HG03060 (cell line): Measurements from ENCODE around the gene INPP4B.

Source experiments
- ATAC-seq: cut with Tn5 transposase; IDR thresholded peaks from one replicate; pipeline ENCODE4 v1.9.1; 2021; ENCODE audit warnings: low read depth, moderate number of reproducible peaks; ENCODE audit not compliant: unreplicated experiment

The INPP4B gene

DNA sequence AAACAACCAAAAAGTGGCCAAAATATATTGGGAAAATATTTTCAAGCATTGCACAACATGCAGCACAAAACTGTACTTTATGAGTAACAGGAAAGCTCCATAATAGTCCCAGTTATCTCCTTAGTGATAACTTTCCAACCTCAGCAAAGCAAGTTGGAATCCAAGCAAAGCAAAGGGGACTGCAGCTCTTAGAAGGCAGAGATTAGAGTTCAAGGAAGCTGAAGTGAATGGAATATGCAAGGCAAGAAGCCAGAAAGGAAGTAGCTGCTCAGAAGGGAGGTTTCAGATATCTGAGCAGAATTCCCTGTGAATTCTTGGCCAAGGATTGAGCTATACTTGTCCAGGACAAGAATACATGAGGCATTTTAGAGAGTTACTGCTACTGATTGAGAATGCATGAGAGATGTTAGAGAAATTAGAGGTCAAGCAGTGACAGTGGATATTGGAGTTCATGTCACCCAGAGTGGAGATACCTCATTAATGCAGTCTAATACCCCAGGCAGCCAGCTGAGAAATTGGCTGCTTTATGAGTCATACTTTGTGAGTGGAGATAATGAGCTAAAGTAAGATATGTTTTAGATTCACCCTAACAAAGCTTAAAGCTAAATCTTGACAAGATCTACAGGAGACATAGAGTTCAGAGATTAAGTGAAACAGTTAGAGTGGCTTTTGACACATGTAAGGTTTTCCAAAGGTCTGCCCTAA, 102.8 kb downstream of the INPP4B start:
- ATAC-seq, result no peak

DNA sequence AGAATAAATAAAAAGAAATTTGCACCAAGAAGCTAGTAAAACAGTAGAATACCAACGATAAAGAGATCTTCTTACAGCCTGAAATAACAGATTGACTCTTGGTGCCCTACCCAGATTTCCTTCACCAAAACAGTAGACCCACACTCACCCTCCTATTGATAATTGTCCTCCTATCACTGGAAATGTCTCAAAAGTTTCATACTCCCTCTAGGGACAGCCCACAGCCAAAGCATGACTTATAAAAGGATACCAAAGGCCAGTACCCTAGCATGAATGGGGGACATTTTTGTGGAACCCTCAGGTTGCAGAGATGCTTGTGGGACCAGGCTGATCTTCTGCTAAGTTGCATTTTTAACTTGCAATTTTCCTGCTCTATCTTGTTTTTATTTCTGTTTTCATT, 104.1 kb downstream of the INPP4B start:
- ATAC-seq, result no peak

DNA sequence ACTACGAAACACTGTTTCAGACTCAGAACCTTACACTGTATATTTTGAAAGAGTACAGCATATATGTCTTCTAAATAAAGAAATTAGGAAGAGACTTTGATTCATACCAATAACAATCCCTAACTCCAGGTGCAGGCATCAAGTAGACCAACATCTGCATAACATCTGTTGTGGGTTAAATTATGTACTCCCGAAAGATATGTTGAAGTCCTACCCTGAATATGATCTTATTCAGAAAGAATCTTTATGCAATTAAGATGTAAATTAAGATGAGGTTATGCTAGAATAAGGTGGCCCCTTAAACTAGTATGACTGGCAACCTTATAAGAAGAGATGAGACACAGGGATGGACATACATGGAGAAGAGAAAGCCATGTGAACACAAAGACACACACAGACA, 117.9 kb downstream of the INPP4B start:
- no peak for ATAC-seq

DNA sequence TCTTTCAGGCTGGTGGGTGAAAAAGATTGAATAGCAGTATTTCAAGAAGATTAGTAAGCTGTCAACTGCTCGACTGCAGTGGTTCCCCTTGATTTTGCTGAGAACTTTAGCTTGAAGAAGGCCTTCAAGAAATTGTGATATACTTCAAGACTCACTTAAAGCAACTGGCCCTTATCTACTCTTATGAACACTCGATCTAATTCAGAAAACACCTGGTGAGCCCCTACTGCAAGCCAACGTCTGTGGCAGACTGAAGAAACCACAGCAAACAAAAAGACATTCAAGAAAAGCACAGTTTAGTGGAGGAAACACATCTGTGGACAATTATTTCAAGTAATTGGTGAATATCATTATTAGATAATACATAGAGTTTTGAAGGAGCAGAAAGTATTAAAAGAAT, 119.0 kb downstream of the INPP4B start:
- ATAC-seq, result no peak

DNA sequence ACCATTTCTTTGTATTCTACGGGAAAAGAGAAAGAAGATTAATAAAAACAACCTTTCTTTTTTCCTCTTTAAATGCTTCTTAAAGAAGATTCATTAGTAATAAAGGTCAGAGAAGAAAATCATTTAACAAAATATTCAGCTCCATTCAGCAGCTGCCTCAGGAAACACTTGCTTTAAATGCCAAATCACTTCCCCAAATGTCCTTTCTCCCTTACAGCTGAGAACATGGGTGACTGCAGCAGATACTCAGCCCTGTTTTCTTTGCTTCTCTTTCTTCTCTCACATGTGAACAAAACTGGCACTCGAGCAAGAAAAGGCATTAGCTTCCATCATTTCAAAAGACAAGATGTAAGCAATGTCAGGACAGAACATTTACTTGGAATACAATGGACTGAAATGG, 120.2 kb downstream of the INPP4B start:
- ATAC-seq, result no peak

DNA sequence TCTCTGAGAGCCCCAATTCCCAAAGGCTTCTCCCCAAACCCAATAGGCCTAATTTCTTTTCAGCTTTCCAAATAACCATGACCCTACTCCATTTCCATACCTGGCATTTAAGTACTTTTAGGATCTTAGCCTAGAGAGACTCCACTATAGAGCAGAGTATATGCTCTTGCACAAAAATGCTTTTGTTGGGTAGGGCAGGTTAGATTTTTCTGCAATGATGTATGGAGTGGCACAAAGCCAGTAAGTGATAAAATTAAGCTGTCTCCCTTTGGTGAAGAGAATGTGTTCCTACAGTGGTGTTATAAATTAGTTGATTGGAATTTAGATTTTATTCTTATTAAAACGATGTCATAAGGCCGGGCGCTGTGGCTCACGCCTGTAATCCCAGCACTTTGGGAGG, 124.9 kb downstream of the INPP4B start:
- ATAC-seq, result no peak

DNA sequence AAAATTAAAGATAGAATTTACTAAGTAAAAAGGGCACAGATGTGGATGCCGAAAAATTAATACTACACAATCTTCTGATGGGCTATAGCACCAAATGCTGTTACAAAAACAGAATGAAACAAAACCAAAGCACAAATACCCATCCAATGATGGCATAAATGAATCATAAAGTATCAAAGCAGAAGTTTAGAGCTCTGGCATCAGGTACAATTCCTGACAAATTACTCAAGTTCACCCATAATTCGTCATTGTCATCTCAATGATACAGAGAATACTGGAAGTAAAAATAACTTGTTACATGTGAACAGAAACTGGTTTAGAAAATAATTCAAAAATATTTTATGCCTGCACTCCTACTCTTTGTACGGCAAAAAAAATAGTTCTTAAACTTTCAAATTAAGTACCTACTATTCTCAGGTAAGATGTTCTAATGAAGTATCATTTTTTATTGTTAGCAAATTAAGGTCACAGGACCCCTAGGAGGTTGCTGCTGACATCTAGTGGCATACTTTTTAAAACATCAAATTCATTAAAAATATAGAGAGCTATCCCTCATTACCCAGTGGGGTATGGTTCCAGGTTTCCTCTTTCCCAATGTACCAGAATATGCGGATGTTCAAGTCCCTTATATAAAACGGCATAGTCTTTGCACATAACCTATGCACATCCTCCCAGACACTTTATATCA, 126.1 kb downstream of the INPP4B start:
- ATAC-seq, result no peak

DNA sequence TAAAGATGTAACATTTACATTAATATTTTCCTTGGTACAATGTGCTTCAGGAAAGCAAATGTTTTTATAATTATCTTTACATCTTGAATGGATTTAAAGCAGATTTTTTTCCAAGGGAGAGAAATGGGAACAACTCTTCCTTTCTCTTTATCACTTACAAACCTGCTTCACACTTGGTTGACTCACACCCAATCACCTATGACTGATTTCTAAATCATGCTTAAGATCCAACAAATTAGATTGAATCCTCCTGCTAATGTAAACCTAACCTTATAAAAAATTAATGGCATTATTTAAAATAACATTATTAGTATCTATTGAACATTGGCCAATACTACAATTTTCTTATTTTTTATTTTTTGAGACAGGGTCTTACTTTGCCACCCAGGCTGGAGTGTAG, 127.1 kb downstream of the INPP4B start:
- no peak for ATAC-seq

DNA sequence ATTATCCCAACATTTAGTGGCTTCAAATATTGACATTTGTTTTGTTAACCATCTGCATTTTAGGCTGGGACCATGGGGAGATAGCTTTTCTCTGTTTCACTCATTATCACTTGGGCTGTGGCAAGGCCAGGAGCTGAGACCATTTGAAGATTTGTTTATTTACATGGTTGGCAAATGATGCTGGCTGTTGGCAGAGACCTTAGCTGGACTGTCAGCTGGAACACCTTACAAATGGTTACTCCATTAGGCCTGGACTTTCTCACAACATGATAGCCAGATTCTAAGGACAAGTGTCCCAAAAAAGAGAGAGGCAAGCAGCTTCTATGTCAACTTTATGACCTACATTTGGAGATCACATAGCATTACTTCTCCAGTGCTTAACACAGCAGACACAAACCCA, 130.4 kb downstream of the INPP4B start:
- no peak for ATAC-seq

DNA sequence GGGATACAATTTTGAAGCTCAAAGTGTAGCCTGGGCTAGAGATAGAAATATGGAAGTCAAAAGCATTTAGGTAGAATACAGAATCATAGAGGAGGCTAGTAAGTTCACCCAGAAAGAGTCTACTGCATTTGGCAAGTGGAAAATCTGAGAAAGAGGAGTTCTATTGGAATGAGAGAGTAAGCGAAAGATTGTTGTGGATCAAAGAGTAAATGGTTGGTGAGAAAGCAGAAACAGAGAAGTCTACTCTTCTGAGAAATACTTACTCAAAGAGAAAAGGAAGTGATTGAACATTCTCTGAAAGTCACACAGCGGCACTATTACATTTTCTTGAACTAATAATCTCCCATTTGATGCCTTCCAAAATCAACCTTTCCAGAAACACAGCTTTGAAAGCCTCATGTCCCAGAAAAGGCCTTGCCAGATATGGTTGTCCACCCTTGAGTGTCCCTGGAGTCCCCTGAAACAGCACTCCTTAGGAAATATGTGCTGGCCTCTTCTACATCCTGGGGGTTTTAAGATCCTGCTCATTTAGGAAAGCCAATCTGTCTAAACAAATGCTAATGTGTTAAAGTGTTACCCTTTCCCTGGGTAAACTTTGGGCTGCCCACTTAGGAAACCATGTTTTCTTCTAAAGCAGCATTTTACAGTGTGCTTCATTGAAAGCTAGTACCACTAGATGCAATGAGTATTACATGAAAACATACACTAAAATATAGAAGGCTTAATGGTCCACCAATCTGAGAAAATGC, 132.6 kb downstream of the INPP4B start:
- no peak for ATAC-seq

DNA sequence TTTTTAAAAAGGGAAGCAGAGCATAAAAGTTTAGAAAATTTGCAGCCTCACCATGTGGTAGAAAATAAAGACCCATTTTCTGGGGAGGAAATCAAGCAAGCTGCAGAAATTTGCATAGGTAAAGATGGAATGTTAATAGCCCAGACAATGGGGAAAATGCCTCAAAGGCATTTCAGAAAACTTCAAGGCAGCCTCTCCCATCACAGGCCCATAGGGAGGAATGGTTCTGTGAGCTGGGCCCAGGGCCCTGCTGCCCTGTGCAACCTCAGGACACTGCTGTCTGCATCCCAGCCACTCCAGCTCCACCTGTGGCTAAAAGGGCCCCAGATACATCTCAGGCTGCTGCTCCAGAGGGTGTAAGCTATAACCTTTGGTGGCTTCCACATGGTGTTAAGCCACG, 137.9 kb downstream of the INPP4B start:
- ATAC-seq, result no peak

DNA sequence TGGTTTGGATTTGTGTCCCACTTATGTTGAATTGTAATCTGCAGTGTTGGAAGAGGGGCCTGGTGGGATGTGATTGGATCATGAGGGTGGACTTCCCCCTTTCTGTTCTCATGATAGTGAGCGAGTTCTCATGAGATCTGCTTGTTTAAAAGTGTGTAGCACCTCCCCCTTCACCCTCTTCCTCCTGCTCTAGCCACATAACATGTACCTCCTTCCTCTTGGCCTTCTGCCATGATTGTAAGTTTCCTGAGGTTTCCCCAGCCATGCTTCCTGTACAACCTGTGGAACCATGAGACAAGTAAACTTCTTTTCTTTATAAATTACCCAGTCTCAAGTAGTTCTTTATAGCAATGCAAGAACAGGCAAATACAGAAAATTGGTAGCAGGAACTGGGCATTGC, 138.7 kb downstream of the INPP4B start:
- no peak for ATAC-seq

DNA sequence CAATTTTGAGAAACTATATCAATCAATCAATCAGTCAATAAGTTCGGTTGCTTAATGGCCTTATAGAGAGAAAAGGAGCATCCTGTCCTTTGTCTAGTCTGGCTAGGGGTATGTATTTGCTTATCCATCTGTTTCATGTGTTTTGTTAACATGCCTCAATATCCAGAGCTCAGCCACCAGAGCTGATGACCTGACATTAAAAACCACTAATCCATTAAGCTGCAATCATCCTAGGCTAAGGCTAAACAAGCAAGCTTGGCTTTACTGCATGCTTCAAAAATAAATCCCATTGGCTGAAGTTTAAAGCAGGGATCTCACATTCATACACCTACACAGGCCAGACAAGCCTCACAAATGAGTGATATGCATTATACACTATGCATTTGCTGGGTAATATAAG, 139.7 kb downstream of the INPP4B start:
- ATAC-seq, result no peak

DNA sequence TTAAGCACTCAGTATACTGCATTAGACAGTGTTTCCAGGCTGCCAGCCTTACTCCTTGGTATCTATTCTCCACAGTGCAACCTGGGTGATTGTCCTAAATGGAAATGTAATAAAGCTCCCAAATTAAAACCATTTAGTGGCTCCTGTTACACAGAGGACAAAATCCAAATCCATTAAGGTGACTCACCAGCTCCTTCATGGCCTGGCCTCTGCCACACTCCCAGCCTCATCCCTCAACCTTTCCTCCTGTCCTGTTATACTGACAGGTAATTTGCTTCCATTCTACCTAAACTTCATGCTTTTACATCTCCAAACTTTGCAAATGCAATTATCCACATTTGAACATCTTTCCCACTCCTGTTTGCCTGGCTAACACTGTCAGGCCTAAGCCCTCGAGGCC, 140.3 kb downstream of the INPP4B start:
- no peak for ATAC-seq

DNA sequence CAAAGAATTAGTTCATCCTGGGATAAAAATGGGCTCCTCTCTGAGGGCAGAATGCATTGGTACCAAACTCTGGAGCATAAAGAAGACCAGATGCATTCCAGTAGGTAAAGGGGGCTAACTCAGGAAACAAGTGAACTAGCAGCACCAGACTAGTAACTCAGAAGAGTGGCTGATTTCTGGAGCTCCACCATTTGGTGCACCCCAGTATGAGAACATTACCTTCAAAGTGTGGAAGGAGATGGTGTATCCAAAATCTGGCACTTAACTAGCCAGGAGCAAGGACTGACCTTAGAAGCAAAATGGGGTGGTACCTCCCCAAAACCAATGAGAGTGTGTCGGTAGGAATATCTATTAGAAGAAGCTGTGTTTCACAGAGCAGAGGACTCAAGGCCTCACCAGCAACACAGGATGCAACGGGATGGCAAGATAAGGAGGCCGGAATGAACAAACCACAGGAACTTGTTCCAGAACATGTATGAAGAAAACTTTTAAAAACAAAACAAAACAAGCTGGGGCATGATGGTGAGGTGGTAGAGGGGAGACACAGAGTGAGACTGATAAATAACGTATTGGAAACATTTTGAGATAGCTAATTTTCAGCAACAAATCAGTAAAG, 142.3 kb downstream of the INPP4B start:
- ATAC-seq, result no peak

DNA sequence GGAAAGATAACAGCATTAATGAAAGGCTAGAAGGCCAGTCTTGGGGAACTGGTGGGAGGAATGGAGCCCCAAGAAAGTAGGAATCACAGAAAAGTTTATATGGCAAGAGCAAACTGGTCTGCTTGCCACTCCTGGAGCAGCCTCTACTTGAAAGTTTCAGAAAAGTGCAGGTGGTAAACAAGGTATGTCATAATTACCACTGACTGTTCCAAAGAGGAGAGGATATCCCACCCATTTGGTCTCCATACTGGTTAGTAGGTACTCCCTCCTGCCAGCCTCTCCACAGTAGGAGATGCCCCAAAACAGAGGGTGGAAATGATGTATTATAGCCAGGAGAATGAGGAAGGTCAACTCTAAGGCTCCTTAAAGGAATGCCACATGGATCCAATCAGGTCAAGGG, 145.1 kb downstream of the INPP4B start:
- ATAC-seq, result no peak

DNA sequence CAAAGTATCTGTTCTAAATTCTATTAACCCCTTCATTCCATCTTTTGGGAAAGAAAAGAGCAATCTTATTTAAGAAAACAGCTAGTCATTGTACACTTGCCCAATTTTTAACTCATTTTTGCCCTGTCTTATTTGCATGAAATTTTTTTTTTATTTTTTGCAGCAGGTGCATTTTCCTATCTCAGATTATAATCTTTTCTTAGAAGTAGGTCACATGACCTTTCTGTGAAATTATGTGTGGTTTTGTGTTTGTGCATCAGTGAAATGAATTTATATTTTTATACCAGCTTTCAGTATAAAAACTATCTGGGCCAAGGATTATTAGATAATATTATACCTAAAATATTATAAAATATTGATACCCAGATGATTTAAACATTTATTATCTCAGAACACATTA, 145.6 kb downstream of the INPP4B start:
- no peak for ATAC-seq

DNA sequence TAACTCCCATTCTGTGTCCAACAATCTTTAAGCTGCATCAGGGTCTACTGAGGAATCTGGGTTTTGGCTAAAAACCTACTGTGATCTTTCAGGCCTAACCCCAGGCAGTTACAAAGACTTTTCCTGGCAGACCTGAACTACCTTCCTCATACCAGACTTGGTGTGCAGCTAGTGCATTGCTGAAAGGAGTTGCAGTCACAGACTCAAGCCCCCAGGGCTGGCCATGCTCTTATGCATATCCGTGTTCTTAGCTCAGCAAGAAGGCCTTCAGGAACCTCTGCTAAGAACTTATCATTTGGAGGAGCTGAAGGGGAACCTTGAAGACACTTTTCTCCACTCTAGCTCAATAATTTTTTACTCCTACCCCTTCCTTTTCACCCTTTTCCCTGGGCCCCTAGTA, 147.5 kb downstream of the INPP4B start:
- ATAC-seq, result no peak

DNA sequence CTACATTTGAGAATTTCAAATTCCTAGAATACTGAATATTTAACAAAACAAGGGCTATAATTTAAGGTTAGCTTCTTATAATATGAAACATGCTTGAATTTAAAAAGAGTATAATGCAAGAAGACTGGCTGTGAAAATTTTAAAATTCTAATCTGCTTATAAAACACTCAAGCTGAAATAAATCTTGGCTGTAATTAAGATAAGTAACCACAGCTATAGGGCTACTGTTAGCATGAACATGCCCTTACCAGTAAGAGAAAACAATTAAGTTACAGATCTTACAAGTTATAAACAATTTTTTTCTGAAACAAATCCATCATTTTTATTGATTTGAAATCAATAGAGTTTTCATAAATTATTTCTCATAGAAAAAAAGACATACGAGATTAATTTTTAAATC, 148.2 kb downstream of the INPP4B start:
- ATAC-seq, result no peak

DNA sequence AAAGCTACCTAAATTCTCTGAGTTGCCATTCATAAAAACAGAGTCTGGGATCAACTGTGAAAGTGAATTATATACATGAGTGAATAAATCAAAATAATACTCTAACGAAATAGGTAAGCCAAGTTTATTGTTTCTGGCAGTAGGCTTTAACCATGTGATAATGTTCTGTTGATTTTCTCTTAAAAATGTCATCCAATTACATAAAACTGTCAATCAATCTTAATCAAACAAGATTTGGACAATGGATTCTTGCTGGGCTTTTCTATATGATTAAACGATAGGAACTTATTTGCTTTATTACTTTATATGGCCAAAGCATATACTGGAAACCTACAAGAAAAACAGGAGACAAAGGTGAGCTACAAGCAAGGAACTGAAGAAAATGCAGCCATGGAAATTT, 148.8 kb downstream of the INPP4B start:
- no peak for ATAC-seq

DNA sequence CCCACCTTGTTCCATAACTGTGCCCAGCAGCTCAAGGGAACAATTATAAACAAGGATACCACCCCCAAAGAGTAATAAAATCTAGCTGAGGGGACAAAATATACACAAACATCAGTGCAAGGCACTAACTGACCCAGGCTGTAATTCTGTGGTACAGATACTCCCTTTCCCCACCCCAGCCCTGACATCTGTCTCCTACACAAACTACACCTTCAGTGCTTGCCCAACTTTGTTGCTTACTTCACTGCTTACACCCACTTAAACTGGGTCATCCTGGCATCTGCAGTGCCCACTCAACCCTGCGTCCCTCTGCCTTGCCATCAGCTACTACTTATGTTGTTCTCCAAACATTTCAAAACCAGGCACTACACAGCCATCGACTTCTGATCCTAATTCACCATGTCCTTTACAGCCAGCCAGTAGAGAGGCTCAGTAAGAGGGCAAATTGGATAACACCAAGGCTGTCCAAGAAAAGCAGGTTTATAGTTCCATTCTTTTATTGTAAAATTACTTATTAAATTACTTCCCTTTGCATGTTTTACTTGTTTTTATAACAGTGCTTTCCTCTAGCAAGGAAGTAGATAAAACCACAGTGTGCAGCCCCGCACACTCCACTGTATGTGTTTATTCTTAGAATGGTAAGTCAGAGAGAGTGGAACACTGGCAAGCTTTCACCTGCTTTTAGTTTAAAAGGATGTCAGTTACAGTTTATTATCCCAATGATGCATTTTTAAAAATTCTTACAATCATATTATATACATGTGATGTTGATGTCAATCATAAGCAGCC, 149.6 kb downstream of the INPP4B start:
- ATAC-seq, result no peak
